Fibroblast of pulmonary artery (primary cell): ENCODE measurements around the gene CALML4.

Experiments
- DNase-seq: peaks from one replicate; pipeline ENCODE4 v3.0.0-alpha.2; 2010; ENCODE audit warnings: low read depth
- H3K4me3 ChIP-seq: replicated peaks from 2 replicates; pipeline ENCODE4 v1.5.1; 2011; ENCODE audit warnings: low read depth, mild to moderate bottlenecking, control low read depth, low read length, moderate library complexity
- CTCF ChIP-seq: IDR thresholded peaks from 2 replicates; pipeline ENCODE4 v1.5.1; 2011; ENCODE audit warnings: mild to moderate bottlenecking, control low read depth, low read length, inconsistent platforms; ENCODE audit errors: missing control alignments

Gene CALML4

GRCh38 chr15:68195336-68196112, 9.6 kb downstream of the CALML4 start:
- no peak overlapping the region for H3K4me3 ChIP-seq
- DNase-seq, result no peak
- no peak for TF ChIP-seq CTCF

GRCh38 chr15:68192804-68193486, 12.2 kb downstream of the CALML4 start:
- no peak for TF ChIP-seq CTCF
- no peak overlapping the region for H3K4me3 ChIP-seq
- DNase-seq, result no peak

GRCh38 chr15:68192117-68192516, 13.0 kb downstream of the CALML4 start:
- DNase-seq, result no peak
- TF ChIP-seq CTCF, result no peak
- no peak overlapping the region for H3K4me3 ChIP-seq

- TF ChIP-seq CTCF, result no peak
- H3K4me3 ChIP-seq, result no peak overlapping the region
- DNase-seq, result no peak
Observed at GRCh38 chr15:68191555-68191954, 13.6 kb downstream of the CALML4 start.

- TF ChIP-seq CTCF, result no peak
- no peak for DNase-seq
- no peak overlapping the region for H3K4me3 ChIP-seq
Observed at GRCh38 chr15:68190048-68190447, 15.1 kb downstream of the CALML4 start.

GRCh38 chr15:68188647-68189046, 16.5 kb downstream of the CALML4 start:
- no peak for TF ChIP-seq CTCF
- H3K4me3 ChIP-seq, result no peak overlapping the region
- no peak for DNase-seq
